Liver (tissue), 3 donors: Measurements from ENCODE around the gene ACLY.

Source experiments
- EGR1 ChIP-seq, 2 donors: IDR thresholded peaks; 2 replicates each; pipeline ENCODE4 v1.6.1; 2016 to 2018; ENCODE audit warnings: antibody characterized with exemption in 2 of 2, low read depth in 2 of 2
- RAD21 ChIP-seq, 2 donors: IDR thresholded peaks; 2 replicates each; pipeline ENCODE4 v1.6.1; 2016; ENCODE audit warnings: antibody characterized with exemption in 2 of 2, mild to moderate bottlenecking in 2 of 2
- SP1 ChIP-seq: IDR thresholded peaks from 2 replicates; pipeline ENCODE4 v1.6.1; 2018; ENCODE audit warnings: antibody characterized with exemption, mild to moderate bottlenecking
- TF ChIP-seq, protein P1 (sequence below): IDR thresholded peaks from 2 replicates; pipeline ENCODE4 v1.6.1; 2016; ENCODE audit warnings: antibody characterized with exemption
- TF ChIP-seq, protein P2 (sequence below): fragments of 150-350 bp; IDR thresholded peaks from 2 replicates; pipeline ENCODE4 v1.5.1; 2017; ENCODE audit warnings: improper control_type of control experiment, low read depth, low read length; ENCODE audit not compliant: missing input control
- TF ChIP-seq, protein P3 (sequence below): IDR thresholded peaks from 2 replicates; pipeline ENCODE4 v1.6.1; 2016; ENCODE audit warnings: antibody characterized with exemption, mild to moderate bottlenecking
- donor health status: healthy.
- donor health status: healthy.

DNA sequence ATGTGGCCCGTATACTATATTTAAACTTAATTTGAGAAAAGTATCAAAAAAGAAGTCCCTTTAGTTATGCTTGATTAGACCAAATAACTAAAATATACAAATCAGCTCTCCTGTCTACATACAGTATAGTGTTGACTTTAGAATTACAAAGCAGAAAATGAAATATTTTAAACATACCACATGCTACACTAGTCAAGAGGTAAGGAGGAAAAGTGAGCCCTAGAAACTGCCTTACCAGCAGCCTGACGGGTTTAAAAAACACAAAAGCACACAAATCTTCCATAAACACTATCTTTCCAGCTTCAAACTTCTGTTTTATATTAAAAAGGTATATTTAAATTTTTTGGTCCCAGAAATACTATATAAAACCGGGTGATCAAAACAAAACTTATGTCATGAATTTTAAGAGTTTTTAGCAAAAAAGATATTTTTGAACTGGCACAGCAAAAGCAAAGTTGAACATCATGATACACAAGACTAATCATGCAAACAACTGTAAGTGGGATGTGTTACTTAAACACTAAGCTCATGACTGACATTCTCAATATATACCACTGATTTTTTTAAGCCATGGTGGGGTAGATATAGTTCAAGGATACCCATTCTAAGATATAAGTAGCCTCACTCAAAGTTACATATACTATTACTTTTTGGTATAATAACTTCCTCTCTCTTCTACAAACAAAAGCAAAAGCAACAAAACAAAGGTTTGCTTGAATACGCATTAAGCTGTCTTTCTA lies 69.3 kb downstream of the ACLY start:
- no peak for TF ChIP-seq RAD21 (IDR thresholded peaks at IDR 0.05)
- TF ChIP-seq SP1: no peak
- TF ChIP-seq, protein P1, sequence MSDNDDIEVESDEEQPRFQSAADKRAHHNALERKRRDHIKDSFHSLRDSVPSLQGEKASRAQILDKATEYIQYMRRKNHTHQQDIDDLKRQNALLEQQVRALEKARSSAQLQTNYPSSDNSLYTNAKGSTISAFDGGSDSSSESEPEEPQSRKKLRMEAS: no peak
- TF ChIP-seq, protein P2, sequence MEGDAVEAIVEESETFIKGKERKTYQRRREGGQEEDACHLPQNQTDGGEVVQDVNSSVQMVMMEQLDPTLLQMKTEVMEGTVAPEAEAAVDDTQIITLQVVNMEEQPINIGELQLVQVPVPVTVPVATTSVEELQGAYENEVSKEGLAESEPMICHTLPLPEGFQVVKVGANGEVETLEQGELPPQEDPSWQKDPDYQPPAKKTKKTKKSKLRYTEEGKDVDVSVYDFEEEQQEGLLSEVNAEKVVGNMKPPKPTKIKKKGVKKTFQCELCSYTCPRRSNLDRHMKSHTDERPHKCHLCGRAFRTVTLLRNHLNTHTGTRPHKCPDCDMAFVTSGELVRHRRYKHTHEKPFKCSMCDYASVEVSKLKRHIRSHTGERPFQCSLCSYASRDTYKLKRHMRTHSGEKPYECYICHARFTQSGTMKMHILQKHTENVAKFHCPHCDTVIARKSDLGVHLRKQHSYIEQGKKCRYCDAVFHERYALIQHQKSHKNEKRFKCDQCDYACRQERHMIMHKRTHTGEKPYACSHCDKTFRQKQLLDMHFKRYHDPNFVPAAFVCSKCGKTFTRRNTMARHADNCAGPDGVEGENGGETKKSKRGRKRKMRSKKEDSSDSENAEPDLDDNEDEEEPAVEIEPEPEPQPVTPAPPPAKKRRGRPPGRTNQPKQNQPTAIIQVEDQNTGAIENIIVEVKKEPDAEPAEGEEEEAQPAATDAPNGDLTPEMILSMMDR: no peak
- TF ChIP-seq, protein P3, sequence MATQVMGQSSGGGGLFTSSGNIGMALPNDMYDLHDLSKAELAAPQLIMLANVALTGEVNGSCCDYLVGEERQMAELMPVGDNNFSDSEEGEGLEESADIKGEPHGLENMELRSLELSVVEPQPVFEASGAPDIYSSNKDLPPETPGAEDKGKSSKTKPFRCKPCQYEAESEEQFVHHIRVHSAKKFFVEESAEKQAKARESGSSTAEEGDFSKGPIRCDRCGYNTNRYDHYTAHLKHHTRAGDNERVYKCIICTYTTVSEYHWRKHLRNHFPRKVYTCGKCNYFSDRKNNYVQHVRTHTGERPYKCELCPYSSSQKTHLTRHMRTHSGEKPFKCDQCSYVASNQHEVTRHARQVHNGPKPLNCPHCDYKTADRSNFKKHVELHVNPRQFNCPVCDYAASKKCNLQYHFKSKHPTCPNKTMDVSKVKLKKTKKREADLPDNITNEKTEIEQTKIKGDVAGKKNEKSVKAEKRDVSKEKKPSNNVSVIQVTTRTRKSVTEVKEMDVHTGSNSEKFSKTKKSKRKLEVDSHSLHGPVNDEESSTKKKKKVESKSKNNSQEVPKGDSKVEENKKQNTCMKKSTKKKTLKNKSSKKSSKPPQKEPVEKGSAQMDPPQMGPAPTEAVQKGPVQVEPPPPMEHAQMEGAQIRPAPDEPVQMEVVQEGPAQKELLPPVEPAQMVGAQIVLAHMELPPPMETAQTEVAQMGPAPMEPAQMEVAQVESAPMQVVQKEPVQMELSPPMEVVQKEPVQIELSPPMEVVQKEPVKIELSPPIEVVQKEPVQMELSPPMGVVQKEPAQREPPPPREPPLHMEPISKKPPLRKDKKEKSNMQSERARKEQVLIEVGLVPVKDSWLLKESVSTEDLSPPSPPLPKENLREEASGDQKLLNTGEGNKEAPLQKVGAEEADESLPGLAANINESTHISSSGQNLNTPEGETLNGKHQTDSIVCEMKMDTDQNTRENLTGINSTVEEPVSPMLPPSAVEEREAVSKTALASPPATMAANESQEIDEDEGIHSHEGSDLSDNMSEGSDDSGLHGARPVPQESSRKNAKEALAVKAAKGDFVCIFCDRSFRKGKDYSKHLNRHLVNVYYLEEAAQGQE: no peak
- no peak for TF ChIP-seq EGR1 (IDR thresholded peaks at IDR 0.05; ENCODE audit: low read depth in 2 of 2)
